HG03039 (cell line): ENCODE measurements around the gene HOXB13.
"Not testable (repeated sequence)": the region's sequence is repeated elsewhere in the genome, so short reads cannot be mapped to it uniquely, and the experiment has no call there.

Source experiments
- ATAC-seq: cut with Tn5 transposase; IDR thresholded peaks from one replicate; pipeline ENCODE4 v1.9.1; 2021; ENCODE audit warnings: mild to moderate bottlenecking, moderate library complexity; ENCODE audit not compliant: unreplicated experiment

Gene HOXB13

DNA sequence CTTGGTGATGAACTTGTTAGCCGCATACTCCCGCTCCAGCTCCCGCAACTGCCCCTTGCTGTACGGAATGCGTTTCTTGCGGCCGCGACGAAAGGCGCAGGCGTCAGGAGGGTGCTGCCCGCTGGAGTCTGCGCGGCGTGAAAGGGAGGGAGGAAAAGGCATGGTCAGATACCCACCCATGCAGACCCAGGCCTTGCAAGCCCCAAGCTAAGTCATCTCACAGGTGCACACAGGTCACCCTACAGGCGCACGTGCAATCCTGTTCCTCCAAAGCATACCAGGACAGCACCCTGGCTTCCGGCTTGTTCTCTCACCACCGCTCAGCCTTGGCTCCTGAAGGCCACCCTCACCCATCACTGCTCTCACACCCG is 1.6 kb downstream of the HOXB13 start:
- no peak for ATAC-seq

DNA sequence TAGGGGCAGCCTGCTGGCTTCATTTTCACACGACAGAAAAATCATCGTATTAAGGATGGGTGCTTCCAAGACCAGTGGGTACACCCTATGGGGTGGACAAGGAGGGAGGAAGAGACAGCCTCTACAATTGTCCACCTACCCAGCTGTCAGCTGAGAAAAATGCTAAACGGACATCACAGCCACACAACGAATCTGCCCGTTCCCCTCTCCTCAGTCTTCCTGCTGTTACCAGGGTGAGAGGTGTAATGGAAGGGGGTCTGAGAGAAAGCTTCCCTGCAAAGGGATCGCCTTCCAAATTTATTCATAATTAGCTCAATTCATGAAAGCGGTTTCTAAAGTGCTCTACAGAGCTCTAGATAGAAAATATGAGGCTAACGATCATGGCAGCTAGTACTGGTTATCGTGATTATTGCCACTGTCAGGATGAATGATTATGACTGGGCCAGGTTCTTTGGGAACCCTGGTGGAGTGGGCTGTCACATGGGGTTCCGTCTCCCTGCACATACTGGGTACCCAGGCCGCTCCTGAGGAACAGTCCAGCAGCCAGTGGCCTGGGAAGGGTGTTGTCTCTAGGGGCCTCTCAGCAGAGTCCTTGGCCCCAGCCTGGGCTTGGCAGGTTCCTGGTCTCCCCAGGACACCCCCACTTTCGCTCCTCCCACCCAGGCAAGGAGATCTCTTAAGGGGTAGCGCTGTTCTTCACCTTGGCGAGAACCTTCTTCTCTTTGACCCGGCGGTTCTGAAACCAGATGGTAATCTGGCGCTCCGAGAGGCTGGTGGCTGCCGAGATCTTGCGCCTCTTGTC is 2.2 kb downstream of the HOXB13 start:
- no peak for ATAC-seq

DNA sequence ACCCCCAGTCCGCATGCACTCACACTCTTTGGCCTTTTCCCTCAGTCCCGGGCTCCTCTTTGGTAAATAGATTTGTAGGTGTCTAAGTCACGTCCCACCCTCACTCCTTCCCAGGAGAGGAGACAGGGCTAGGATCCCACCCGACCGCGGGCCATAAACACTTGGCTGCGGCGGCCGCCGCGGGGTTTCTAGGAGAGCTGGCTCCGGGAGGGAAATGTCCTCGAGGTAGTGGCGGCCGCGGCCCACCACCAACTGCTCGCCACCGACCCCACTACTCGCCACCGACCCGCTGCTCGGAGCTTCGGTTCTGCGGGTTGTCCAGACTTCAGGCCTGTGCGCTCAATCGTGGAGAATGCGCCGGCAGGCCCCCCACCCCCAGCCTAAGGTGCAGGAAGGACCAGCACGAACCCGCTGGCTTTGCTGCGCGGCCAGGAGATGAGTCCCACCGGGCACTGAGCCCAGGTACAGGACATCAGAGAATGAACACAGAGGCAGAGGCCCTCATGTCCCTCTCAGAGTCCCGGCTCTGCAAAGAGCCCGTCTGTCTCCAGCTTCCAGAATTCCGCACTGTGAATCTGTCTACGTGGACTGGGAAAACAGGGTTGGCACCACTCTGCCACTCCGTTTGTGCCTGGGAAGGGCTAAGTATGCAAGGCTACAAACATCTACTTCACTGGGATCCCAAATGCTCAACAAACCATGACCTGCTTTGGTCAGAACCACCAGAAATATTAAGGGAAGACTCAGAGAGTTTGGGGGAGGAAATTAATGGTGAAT is 3.1 kb downstream of the HOXB13 start:
- no peak for ATAC-seq

DNA sequence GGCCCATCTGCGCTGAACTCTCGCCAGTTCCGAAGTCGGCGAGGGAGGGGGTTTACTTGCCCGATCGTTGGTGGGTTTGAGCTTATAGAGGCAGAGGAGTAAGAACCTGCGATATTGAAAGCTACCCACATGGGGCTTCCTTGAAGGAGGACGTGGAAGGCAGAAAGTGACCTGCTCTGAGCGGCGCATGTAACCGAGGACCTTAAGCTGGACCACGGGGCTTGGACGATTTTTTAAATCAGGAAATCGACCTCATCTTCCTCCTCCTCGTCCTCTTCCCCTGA is 3.6 kb downstream of the HOXB13 start:
- no peak for ATAC-seq

DNA sequence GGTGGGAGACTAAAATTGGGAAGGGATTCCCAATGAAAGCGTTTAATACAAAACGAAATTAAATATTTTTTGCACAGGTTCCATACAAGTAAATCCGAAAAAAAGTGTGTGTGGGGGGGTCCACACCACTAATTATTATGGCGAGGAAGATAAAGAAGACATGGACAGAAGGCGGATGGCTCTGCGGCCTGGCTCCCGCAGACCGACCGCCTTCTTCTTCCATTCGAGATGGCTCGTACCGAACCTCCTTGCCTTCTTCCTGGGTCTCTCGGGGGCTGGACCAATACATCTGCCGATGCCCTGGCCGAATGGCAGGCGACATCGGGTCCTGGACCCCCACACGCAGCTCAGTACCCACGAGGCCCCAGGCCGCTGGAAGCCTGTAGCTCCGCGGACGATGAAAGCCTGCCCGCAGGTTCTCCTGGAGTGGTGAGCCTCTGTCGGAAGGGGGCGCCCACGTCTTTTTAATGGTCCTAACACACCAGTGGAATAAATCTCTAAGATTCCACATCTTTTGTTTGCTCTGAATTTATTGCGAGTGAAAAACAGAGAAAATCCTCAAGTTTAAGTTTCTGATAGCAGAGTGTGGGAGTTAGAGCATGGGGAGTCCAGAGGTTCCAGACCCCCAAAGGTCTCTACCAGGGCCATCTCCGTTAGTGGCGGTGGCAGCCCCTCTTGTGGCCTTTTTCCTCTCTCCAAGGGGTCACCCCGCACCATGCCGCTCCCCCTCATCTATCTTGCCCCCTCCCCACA is 4.1 kb downstream of the HOXB13 start:
- ATAC-seq = no peak

DNA sequence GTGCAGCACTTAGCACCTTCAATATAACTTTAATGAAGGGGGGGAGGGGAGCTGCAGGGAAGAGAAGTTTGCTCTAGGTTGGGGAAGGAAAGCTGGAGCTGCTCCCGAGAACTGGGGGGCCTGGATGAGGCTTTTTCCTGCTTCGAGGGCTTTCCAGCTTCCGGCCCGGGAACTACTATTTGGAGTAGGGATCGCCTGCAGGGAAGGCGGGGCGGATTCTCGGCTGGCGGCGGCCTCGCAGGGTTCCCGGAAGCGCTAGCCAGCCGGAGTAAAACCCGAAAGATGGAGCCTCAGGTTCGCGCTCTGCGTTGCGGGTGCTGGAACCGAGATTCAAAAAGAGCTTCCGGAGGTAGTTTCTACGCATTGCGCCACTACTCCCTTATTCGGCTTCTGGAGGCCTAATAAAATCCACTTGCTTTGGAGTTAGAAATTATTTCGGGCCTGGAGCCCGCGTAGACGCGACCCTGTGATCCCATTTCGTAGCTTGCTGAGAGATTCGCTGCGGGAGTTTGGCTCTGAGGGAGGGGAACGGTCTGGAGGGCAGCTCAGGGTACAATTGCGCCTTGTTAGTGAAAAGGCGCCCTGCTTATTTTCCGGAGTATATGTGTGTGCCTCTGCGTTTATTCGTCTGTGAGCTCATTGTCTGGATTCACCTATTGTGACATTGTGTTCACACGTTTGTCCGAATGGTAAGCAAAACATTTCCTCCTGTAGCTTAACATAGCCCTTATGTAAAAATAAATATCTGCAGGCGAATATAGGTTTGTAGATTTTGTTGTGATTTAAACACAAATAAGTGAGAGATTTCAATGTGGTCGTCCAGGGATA is 4.9 kb downstream of the HOXB13 start:
- ATAC-seq = no peak

DNA sequence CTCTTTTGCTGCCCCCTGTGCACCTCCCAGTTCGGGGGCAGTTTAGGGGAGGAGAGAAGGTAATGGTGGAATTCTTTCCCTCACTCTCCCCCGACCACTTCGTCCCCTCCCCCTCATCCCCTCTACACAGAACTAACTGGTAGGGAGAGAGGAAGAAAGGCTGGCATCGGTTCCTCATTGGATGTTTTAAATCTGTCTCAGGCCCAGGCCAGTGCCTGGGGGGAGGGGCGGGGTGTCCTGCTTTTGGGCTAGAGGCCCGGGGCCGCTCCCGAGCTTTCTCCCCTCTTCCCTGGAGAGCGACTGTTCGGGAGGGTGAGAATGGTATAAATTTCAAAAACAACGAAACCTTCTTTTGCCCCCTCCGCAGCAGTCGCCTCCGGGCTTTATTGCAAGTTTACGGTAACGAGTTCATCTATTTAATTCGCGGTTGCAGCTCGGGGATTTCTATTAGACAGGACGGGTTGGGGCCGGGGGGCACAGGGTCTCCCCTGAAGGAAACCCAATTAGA is 5.6 kb downstream of the HOXB13 start, which contains the start of gene PRAC2:
TSS of gene PRAC2 (plus strand) at position 271 of the 508 bp plus-strand sequence. CDS start 1,226 bp downstream, outside the sequence.
- ATAC-seq = no peak

DNA sequence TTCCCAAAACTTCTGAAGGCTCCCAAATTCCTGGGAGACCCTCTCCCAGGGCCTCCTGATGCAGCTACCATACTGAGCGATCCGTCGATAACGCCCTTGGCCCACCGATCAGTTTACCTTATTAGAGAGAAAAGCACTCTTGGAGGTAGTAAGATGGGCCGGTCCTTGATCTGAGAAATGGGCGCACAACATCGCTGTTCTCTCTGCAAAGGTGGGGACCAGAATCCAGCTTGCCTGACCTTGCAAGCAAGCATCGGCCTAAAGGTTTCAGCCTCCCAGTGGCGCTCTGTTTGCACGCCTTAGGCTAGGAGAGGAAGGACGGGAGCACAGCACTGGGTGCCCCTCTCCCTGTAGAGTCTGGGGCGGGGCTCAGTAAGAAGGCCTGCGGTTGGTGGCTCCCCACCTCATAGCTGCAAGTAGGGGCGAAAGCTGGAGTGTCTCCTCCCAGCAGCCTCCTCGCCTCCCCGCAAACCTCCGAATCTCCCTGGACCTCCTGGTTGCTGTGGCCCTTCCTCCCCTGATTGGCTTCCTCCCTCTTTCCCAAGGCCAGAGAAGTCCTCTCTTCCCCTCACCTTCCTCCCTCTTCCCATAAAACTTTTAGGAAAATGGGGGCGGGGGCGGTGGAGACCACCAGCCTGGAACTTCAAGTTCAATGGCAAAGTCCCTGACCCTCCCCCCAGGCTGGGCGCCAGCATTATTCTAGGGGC is 6.2 kb downstream of the HOXB13 start, which contains the start of gene PRAC1:
TSS of gene PRAC1 (minus strand) at position 318 of the 707 bp plus-strand sequence. CDS start at position 192, 126 bp downstream.
- ATAC-seq = no peak

DNA sequence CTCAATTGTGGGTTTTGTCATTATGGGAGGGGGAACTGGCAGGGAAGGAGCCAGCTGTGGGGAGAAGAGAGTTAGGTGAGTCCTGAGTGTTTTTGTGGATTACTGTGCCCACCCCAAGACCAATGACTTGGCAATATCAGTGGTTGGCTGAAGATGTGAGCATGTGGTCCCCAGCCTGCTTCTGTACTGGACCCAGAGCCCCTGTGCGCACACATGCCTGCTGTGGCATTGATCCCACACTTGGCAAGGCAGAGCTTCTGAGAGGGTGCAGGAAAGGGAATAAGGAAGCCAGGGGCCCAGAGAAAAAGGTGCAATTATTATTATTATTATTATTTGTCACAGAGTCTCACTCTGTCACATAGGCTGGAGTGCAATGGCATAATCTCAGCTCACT is 7.5 kb downstream of the HOXB13 start:
- ATAC-seq = no peak

DNA sequence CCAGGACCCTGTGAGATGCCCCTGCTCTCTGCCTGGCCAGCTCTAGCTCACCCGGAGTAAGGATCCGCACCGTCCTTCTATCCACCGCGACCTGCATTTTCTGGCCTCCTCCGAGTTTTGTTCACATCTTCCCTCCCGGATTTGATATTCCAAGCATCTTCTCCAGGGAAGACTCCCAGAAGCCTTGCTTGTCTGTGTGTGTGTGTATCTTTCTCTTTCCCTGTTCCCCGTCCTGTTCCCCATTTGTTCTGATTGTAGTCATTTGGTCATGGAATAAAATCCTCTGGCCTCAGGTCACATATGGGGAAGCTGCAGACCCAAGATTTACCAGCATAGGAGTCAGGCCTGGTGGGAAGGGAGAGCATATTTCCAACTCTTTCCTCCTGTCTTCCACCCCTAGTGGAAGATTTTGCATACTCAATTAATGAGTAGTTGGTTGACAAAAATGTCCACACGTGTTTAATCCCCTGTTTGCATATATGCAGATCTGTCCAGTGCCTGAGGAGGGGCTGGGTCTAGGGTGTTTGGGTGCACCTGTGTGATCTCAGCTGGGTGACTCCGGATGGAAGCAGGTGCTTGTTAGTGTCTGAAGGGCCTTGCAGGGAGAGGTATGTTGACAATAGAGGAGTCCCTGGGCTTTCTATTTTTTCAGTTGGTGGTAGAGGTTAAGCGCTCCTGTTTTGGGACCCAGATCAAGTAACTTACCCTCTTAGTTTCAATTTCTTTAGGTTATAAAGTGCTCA is 8.1 kb downstream of the HOXB13 start:
- no peak for ATAC-seq

DNA sequence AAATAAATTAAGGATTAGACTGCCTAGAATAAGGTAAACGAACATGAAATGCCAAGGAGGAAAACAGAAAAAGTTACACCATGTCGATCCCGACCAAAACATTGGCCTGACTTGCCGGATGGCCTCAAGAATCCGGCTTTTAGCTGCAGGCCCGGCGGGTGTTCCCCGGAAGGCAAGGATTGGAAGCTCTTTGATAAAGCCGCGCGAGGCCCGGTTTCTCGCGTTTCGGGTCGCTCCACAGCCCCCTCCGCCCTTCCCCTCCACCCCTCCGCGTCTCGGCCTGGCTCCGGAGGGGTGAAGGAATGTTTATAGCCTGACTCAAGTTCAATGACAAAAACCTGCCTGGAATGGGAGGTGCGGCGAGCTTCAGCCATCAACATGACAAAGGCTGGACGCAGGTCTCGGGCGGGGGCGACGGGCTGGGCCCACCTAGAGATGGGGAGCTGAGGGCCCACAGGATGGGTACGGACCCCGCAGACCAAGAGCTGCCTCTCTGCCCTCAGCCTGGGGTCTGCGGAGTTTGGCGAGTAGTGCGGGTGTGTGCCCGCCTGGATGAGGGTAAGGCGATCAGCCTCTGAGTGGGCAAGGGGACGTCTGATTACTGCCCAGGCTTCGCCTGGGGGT is 8.8 kb downstream of the HOXB13 start:
- ATAC-seq = no peak

DNA sequence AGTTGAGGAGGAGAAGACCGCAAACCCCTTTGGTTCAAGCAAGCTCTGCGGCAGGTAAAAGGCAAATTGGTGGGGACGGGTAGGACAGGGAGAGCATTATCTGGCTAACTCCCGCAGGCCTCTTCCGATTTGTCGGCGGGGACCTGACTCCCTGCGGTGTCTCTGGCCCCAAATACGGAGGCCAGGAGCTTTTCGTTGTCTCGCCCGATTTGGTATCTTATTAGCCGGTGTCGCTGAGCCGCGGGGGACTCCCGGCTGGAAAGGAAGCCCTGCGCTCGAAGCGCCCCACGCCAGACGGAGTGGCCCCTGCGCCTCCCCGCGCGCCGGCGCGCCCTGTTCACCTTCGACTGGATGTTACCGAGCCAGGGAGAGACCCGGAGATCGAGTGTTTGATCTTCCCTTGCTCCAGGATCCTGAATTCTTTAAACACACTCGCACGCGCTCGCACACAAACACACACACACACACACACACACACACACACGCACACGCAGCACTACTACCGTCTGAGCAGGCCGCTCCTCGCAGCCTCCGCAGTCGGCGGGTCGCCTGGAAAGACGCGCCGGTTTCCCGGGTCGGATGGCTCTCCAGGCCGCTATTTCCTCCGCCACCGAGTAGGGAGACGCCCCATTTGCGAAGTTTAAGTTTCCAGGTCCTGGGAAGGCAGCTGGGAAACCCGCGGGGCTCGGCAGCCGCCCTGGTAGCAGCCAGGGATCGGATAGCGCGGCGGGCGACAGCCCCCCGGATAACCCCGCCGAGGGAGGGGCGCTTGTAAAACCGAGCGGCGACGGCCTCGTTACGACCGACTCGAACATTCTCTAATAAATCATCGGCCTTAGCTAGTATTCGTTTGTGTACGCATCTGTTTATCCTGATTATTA is 9.5 kb downstream of the HOXB13 start:
- ATAC-seq = no peak

DNA sequence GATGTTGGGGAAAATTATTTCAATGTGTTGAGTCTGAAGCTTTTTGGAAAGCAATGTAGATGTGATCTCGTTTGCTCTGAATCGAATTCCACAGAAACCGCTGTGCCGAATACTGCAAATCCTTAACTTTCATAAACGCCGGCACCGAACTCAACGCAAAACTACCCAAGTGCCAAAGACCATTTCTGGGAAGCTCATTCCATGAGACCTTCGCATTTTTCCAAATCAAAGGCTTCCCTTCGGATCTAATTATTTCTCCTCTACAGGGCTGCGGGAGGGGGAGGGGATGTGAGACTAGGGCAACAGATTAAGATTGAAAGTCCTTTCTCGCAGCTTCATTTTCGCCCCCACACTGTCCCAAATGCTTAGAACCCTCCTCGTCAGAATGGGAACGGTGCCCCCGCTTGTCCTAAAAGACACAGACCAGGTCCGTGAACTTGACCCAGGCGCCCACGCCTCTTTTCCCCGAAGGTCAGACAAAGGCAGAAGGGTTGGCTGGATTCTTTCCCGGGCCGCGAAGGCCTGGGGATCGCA is 10.3 kb downstream of the HOXB13 start:
- ATAC-seq = no peak

DNA sequence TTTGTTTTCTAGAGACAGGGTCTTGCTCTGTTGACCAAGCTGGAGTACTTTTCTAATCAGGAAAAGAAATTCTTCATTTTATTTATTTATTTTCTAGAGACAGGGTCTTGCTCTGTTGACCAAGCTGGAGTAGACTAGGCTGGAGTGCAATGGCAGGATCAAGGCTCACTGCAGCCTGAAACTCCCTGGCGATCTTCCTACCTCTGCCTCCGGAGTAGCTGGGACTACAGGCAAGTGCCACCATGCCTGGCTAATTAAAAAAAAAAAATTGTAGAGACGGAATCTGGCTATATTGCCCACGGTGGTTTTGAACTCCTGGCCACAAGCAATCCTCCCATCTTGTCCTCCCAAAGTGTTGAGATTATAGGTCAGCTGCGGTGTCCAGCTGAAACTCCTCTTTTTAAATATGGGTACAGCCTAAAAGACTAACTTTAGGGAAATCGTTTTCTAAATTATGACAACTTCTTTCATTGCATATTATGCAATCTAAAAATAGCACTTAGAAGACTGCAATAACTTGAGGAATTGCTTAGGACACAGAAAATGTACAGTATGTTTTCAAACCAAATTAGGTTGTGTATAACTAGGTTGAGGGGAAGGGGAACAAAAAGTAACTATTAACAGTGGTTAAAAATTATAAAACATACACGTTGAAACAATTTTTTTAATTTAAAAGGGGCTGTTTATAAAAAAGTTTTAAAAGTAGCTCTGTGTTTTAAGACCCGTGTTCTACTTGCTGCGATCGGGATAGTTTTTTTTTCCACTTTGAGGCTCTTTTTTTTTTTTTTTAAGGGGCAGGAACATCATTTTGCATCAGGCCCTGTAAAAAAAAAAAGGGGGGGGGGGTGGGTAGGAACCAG is 11.0 kb downstream of the HOXB13 start:
- ATAC-seq = no peak

DNA sequence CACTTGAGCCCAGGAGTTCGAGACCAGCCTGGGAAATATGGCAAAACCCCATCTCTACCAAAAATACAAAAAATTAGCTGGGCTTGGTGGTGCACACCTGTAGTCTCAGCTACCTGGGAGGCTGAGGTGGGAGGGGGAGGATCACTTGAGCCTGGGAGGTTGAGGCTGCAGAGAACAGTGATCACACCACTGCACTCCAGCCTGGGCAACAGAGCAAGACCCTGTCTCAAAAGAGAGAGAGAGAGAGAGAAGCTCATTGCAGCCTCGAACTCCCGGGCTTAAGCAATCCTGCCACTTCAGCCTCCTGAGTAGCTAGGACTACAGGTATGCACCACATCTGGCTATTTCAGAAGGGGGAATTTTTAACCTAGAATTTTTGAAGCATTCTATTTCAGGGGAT is 12.0 kb downstream of the HOXB13 start:
- not testable (repeated sequence) for ATAC-seq
